ENCODE data around the gene BCAS4.

DNA sequence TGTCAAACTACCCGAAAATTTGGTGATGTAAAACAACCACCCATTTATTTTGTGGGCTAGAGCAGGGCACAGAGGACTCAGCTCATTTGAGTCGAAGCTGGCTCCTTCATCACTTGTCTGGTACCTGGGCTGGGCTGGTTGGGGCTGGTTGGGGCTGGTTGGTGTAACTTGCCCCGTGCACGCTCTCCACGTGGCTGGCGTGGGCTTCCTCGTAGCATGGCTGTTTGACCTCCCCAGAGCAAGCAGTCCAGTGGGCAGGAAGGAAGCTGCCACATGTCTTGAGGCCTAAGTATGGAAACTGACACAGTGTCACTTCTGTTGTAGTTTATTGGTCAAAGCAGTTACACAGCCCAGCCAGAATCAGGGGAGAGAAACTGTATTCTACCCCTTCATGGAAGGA lies 27.1 kb downstream of the BCAS4 start:
- TF ChIP-seq, protein P1, sequence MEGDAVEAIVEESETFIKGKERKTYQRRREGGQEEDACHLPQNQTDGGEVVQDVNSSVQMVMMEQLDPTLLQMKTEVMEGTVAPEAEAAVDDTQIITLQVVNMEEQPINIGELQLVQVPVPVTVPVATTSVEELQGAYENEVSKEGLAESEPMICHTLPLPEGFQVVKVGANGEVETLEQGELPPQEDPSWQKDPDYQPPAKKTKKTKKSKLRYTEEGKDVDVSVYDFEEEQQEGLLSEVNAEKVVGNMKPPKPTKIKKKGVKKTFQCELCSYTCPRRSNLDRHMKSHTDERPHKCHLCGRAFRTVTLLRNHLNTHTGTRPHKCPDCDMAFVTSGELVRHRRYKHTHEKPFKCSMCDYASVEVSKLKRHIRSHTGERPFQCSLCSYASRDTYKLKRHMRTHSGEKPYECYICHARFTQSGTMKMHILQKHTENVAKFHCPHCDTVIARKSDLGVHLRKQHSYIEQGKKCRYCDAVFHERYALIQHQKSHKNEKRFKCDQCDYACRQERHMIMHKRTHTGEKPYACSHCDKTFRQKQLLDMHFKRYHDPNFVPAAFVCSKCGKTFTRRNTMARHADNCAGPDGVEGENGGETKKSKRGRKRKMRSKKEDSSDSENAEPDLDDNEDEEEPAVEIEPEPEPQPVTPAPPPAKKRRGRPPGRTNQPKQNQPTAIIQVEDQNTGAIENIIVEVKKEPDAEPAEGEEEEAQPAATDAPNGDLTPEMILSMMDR (IDR thresholded peaks at IDR 0.05; ENCODE audit: insufficient read depth, low read depth, low read length): no peak
- no peak for TF ChIP-seq EZH2 (IDR thresholded peaks at IDR 0.05; ENCODE audit: insufficient read depth, low read length)
